Measurements from ENCODE around the gene HOOK1.

Gene HOOK1

GRCh38 chr1:59885160-59885832, 70.5 kb downstream of the HOOK1 start:
- TF ChIP-seq CTCF (IDR thresholded peaks at IDR 0.05; ENCODE audit: low read depth, low read length, missing control alignments): no peak
- Histone ChIP-seq H3K27ac (no peak overlapping the region), H3K4me3 (ENCODE audit: low read depth, low read length) (no peak overlapping the region), H3K27me3 (replicated peaks) (no peaks in the 10 kb centered on the region), H3K36me3 (replicated peaks) (no peaks in the 10 kb centered on the region)
- in situ Hi-C loops (cut with HindIII; ENCODE audit: low pct_ligation_motif_present, low sequenced_read_pairs): no loop called here
- DNase-seq: no peak

GRCh38 chr1:59892841-59893811, 78.4 kb downstream of the HOOK1 start:
- no peak overlapping the region for H3K27ac ChIP-seq
- no peaks in the 10 kb centered on the region for H3K27me3 ChIP-seq (replicated peaks)
- TF ChIP-seq CTCF (IDR thresholded peaks at IDR 0.05; ENCODE audit: low read depth, low read length, missing control alignments): no peak
- H3K4me3 ChIP-seq (ENCODE audit: low read depth, low read length): no peak overlapping the region
- in situ Hi-C loops (cut with HindIII; ENCODE audit: low pct_ligation_motif_present, low sequenced_read_pairs): no loop called here
- no peaks in the 10 kb centered on the region for H3K36me3 ChIP-seq (replicated peaks)
- no peak for DNase-seq

GRCh38 chr1:59897165-59897564, 82.4 kb downstream of the HOOK1 start:
- no peaks in the 10 kb centered on the region for H3K27me3 ChIP-seq (replicated peaks)
- in situ Hi-C loops (cut with HindIII; ENCODE audit: low pct_ligation_motif_present, low sequenced_read_pairs): no loop called here
- no peak for DNase-seq

GRCh38 chr1:59898927-59899326, 84.2 kb downstream of the HOOK1 start:
- DNase-seq: no peak
- no peaks in the 10 kb centered on the region for H3K27me3 ChIP-seq (replicated peaks)
- TF ChIP-seq CTCF (IDR thresholded peaks at IDR 0.05; ENCODE audit: low read depth, low read length, missing control alignments): no peak
- no peak overlapping the region for H3K27ac ChIP-seq
- H3K36me3 ChIP-seq (replicated peaks): no peaks in the 10 kb centered on the region
- in situ Hi-C loops (cut with HindIII; ENCODE audit: low pct_ligation_motif_present, low sequenced_read_pairs): no loop called here
- no peak overlapping the region for H3K4me3 ChIP-seq (ENCODE audit: low read depth, low read length)

More at GRCh38 chr1:59897165-59897564, 82.4 kb downstream of the HOOK1 start:
- Histone ChIP-seq H3K36me3 (replicated peaks) (no peaks in the 10 kb centered on the region), H3K27ac (no peak overlapping the region), H3K4me3 (ENCODE audit: low read depth, low read length) (no peak overlapping the region)
- no peak for TF ChIP-seq CTCF (IDR thresholded peaks at IDR 0.05; ENCODE audit: low read depth, low read length, missing control alignments)

GRCh38 chr1:59900640-59901039, 85.9 kb downstream of the HOOK1 start:
- Histone ChIP-seq H3K4me3 (ENCODE audit: low read depth, low read length) (no peak overlapping the region), H3K27me3 (replicated peaks) (no peaks in the 10 kb centered on the region), H3K27ac (no peak overlapping the region), H3K36me3 (replicated peaks) (no peaks in the 10 kb centered on the region)
- TF ChIP-seq CTCF (IDR thresholded peaks at IDR 0.05; ENCODE audit: low read depth, low read length, missing control alignments): peak; percentile 27
- DNase-seq: no peak
- in situ Hi-C loops (cut with HindIII; ENCODE audit: low pct_ligation_motif_present, low sequenced_read_pairs): no loop called here

Data from brain microvascular endothelial cell (primary cell).